HL-60/S4 (cell line): ENCODE data around the gene NDUFA13.

Experiments used
- in situ Hi-C: fragments of 300-500 bp; cut with MboI; formaldehyde crosslinking; loops from 2 replicates; pipeline ENCODE4 v1.14.3; 2022; ENCODE audit warnings: low sequenced_read_pairs

The NDUFA13 gene

DNA sequence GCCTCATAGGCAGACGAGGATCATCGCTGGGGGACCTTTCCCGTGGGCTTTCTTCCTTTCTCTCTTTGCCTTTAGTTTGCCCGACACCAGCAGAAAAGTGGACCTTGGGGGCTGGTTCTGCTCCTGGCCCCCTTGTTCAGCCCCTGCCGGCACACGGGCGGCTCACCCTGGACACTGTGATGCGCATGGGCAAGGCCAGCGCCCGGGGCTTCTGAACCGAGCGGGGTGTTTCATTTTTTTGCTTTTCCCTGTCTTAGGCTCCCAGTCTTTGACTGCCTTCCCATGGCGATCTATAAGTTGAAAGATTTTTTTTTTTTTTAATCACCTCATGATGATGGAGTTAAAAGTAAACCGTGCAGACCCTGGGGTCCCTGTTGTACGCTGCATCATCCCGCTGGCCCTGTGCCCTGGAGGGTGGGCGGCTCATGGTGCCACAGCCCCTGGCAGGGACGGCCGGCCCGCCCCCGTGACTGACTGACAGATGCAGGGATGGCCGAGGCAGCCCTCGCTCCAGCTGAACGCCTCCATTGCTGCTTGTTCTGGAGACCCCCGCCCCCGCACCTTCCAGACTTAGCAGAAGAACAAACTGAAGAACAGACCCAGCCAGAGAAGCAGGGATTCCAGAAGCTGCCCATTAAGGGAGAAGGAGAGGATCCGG is 10.2 kb upstream of the NDUFA13 start:
- in situ Hi-C loops = no loop called here

DNA sequence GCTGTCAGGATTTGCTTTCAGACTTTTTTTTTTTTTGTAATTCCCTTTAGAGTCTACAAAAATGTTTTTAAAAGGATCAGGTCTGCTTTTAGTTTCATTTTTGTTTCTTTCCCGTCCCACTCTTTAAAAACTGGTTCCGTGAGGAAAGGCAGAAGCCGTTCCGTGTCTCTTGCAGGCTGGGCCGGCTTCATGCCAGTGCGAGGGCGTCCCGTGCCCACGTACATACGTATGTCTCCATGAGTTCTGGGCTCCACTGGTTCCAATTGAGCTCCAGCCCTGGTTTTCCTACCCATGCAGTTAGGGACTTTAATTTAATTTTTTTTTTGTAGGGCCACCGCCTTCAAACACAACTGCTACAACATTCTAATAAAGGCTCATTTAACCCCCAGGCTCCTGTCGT is 9.4 kb upstream of the NDUFA13 start:
- in situ Hi-C loops = no loop called here

DNA sequence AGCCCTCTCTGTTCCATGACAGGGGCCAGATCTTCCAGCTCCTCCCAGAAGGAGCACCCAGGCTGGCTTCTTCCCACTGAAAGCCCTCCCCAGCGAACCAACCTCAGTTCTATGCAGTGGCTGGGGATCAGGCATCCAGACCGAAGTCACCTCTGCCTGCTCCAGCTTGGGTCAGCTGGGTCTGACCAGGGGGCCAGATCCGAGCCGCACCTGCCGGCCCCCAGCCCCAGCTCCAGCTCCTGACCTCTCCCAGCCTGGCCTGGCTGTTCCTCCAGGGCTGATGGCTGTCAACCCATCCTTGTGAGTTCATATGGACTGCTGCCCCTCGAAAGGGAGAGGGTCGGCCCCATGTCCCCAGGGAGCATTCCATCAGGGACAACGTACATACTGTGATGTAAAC is 8.7 kb upstream of the NDUFA13 start:
- in situ Hi-C loops = no loop called here

DNA sequence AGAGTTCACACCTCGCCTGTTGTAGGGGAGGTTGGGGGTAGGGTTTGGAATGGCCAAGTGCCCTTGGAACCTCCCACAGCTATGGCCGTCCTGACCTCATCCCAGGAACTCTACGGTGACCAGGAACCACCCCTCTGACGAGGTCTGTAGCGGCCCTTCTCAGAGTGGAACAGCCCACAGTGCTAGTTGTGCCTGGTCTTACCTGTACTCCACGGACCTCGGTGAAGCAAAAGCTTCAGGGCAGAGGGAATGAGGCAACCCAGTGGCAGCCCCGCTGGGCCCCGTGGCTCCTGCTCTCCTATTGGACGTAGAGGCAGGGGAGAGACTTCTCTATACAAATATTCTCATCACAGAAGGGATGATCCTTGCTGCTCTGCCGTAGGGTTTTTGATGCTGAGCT is 7.8 kb upstream of the NDUFA13 start:
- in situ Hi-C loops = no loop called here

DNA sequence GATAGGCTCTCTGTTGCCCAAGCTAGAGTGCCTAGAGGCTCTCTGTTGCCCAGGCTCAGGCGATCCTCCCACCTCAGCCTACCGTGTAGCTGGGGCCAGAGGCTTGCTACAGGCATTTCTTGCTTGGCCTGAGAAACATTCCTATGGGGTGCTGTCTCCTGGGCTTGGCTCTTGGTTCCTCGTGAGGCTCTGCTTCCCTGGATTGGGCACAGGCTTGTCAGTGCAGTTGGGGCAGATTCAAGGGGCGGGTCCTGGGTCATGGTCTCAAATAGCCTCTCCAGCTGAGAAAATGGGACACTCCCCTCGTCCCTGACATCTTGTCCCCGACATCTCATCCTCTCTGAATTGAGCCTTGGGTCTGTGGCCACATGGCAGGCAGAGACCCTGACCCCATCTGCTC is 5.6 kb upstream of the NDUFA13 start:
- in situ Hi-C loops = no loop called here

DNA sequence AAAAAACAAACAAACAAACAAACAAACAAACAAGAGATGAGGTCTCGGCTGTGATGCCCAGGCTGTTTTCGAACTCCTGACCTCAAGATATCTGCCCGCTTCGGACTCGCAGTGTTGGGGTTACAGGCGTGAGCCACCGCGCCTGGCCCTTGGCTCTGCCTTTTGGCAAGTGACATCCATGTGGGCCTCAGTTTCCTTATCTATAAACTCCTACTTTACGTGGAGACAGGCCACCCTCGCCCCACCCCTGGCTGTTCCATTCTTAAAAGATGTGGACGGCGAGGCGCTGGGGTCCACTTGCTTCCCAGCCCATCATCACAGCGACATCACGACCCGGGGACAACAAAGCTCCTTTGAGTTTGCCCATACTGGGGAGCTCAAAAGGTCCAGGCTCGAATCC is 2.3 kb upstream of the NDUFA13 start:
- in situ Hi-C loops = no loop called here

DNA sequence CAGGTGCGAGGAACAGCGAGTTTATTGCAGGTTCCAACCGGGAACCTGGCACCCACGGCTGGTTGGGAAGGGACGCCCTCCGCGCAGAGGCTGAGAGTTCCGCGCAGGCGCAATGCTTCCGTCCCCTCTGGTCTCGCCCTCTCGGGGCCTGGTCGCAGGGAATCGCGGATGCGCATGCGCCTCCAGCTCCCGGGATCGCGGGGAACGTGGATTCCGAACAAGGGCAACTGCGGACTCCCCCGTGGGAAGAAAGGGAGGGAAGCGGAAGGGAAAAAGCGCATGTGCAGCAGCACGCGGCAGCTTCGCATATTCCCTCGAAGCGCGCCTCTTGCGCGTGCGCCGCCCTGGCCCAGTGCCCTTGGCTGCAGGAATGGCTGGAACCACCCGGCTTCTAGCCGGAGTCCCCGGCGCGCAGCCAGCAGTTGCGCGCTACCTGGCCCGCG is 1.8 kb upstream of the NDUFA13 start:
- in situ Hi-C loops = no loop called here

DNA sequence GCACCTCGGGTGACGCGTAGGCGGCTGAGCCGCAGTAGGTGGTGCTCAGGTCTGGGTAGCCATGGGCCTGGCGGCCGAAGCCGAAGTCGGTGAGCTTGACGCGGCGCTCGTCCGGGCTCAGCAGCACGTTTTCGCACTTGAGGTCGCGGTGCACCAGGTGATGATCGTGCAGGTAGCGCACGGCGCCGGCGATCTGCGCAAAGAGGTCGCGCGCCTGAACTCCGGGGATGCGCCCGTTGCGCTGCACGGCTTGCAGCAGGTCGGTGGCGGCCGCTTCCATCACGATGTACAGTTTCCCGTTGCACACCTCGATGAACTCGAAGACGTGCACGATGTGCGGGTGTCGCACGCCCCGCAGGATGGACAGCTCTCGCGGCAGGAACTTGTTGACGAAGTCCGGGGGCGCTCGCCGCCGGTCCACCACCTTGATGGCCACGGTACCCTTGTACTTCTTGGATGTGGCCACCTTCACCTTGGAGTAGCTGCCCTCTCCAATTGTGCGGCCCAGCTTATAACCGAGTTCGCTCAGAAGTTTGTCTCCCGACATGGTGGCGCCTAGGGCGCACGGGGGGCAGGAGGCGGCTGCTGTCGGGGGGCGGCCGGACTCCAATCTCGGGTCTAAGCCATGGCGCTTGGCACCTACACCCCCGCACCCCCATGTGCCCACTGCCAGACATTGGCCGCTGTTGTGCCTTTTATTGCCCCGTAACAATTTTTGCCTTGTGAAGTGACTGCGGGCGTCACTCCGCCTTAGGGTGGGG is 964 bp upstream of the NDUFA13 start, which contains the start of gene TSSK6:
Gene TSSK6, minus strand, starts transcription at position 668 of the 761 bp plus-strand sequence. Its CDS starts 121 bp downstream, at position 547.
- in situ Hi-C loops = no loop called here

DNA sequence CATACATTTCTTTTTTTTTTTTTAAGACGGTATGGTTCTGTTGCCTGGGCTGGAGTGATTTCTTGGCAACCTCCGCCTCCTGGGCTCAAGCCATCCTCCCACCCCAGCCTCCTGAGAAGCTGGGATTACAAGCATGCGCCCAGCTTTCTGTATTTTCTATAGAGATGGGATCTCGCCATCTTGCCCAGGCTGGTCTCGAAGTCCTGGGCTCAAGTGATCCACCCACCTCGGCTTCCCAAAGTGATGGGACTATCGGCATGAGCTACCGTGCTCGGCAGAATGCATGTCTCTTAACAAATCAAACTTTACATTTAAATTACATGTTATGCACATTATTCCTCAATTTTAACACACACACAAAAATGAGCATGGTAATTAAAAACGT is 1.2 kb downstream of the NDUFA13 start:
- in situ Hi-C loops = no loop called here

DNA sequence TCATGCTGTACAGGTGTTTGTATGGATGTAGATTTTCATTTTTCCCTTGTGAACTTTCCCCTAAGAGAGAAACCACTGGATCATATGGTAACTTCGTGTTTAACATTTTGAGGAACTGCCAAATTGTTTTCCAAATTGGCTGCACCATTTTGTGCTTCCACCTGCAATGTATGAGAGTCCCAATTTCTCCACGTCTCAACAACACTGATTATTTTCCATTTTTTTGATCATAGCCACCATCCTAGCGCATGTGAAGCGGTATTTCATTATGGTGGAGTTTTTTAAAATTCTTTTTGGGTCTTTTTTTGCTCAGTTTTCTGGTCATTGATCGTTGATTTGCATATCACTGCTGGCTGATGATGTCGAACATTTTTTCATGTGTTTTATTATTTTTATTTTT is 5.0 kb downstream of the NDUFA13 start:
- in situ Hi-C loops = loop anchor here (10.0 kb wide), 1 partner anchor 124 kb away; the partner anchor contains the start of gene GMIP

DNA sequence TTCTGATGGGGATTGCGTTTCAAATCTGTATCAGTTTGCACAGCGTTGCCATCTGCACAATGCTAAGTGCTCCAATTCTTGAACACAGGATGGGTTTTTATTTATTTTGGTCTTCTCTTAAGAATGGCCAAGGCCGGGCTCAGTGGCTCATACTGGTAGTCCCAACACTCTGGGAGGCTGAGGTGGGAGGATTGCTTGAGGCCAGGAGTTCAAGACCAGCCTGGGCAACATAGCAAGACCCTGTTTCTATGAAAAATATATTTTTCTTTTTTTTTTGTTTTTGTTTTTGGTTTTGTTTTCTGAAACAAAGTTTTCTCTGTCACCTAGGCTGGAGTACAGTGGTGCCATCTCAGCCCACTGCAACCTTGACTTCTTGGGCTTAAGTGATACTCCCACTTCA is 7.2 kb downstream of the NDUFA13 start:
- in situ Hi-C loops = loop anchor here (10.0 kb wide), 1 partner anchor 122 kb away; the partner anchor contains the start of gene GMIP

DNA sequence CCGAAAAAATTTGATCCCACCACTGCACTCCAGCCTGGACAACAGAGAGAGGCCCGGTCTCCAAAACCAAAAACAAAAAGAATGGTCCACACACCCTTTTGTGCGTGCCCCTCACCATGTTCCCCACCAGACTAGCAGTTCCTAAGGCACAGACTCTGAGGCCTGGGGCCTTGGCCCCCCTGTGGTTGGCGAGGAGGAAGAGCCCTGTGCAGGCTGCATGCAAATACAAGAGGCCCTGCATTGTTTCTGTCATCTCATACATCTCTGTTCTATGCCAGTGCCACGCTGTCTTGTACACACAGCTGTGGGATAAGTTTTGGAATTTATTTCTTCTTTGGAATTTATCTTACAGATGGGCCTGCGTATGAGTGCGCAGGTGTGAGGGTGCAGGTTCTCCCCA is 8.0 kb downstream of the NDUFA13 start:
- in situ Hi-C loops = loop anchor here (10.0 kb wide), 1 partner anchor 121 kb away; the partner anchor contains the start of gene GMIP

DNA sequence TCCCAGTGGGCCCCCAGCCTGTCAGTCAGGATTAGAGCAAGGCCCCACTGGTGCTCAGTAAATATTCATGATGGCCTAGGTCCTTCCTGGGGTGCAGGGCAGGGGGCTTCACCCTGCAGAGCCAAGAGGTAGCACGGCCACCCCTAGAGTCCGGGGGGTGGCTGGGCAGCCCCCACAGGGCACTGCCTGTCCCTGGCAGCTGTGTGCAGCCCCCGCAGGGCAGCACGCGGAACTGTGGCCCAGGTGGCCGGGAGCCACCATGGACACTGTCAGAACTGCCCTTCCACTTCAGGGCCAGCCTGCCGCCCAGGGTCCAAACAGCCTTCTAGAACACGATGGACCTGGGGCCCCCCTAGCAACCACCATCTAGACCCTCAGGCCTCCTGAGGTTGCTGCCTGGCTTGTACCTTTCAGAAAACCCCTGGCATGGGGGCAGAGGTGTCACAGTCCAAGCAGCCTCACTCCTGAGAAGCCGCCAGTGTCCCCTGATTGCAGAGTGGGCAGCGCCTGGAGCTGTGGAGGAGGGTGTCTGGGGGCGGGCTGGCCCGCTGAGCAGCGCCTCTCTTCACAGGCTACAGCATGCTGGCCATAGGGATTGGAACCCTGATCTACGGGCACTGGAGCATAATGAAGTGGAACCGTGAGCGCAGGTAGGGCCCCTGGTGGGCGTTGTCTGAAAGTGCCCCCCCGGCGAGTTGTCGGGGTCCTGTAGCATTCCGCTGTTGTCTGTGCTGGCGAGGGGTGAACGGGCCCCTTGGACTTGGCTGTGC is 9.8 kb downstream of the NDUFA13 start:
- in situ Hi-C loops = loop anchor here (10.0 to 25.0 kb wide), 3 partner anchors 119 to 737 kb away; partner anchors contain the start of gene GMIP

DNA sequence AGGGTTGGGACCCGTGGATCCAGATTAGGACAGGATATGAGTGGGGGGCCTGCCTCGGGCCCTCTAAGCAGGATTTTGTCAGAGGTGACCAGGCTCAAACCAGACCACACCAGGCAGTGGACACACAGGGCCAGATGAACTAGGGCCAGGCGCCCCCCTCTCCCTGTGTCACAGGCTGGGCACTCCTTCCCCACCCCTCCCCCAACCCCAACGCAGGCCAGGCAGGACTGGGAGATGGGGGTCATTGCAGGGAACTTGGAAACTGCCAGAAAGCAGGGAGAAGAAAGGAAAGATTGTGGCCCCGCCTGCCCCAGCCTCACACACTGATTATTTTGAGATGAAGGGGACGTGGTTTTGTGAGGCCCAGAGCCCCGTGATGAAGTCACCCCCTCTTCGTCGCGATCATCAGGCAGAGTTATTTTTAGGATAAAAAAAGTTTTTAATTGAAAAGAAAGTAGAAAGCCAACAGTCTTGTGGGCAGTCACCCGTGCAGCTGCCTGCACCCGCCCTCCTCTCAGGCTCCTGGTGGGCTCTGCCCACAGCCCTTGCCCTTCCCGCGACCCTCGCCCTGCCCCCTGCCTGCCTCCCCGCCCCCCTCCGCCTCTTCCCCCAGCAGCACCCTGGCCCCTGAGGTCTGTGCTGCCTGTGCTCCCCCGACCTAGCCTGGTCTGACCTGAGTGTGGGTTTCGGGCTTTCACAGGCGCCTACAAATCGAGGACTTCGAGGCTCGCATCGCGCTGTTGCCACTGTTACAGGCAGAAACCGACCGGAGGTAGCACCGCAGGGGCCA is 10.8 kb downstream of the NDUFA13 start:
- in situ Hi-C loops = loop anchor here (10.0 to 25.0 kb wide), 3 partner anchors 118 to 736 kb away; partner anchors contain the start of gene GMIP

DNA sequence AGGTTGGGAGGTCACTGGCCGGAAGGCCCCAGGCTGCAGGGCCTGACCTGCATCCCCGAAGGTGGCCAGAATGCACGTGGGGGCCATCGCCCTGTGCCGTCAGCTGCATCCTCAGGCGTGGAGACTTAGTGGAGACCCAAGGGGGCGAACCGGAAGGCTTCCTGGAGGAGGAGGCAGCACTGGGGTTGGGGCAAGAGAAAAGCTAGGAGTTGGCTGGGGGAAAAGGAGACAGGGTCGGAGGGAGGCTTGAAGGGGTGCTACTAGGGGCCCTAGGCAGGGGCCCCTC is 11.3 kb downstream of the NDUFA13 start:
- in situ Hi-C loops = loop anchor here (10.0 to 25.0 kb wide), 3 partner anchors 117 to 735 kb away; partner anchors contain the start of gene GMIP

DNA sequence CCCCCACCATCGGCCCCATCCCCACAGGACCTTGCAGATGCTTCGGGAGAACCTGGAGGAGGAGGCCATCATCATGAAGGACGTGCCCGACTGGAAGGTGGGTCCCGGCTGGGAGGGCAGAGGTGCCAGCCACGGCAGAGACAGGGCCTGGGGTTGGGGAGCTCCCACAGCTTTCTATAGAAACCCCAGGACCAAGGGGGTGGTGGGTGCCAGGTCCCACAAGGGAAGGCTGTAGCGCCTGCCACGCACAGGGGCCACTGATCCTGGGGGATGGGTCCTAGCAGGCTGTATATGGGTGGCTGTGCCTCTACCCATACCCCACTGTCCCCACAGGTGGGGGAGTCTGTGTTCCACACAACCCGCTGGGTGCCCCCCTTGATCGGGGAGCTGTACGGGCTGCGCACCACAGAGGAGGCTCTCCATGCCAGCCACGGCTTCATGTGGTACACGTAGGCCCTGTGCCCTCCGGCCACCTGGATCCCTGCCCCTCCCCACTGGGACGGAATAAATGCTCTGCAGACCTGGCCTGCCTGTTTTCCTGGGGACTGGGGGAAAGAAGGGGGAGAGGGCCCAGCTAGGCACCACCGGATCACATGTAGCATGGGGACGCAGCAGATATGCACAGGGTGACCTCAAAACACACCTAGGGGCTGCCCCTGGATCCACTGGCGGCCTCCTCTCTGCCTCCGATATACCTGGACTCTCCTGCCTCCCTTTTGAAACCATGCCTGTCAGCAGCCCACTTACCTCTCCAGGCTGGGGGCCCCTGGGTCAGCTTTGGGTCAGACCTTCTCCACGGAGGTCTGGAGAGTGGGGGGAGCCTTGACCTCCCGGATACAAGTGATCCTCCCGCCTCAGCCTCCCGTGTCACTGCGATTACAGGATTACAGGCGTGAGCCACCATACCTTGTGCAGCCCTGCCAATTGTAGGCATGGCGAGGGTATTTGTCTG is 11.9 kb downstream of the NDUFA13 start:
- in situ Hi-C loops = loop anchor here (10.0 to 25.0 kb wide), 3 partner anchors 117 to 734 kb away; partner anchors contain the start of gene GMIP

DNA sequence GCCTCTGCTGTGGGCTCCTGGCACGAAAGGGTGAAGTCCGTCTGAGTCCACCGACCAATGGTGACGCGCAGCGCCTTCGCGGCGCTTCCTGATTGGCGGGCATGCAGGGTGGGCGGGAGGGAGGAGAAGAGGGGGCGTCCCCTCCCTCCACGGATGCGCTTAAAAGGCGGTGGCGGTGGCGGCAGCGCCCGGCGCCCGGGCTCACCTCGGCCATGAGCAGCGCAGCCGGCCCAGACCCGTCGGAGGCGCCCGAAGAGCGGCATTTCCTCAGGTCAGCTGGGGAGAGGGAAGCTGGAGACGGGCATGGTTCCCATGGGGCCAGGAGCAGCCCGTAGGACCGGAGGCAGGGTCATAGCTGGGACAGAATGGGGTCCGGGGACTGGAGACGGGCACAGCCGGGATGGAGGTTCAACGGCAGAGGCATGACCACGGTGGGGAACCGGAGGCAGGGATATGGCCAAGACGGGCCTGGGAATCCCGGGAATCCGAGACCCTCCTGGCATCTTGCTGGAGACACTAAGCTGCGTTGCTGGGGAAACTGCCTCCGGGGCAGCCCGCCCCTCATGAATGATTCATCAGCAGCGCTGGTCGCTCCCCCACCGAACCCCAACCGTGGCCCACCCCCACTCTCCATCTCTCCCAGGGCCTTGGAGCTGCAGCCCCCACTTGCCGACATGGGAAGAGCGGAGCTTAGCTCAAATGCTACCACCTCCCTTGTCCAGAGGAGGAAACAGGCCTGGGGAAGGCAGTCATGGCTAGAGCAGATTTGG is 12.9 kb downstream of the NDUFA13 start, which contains the start of gene YJEFN3:
Gene YJEFN3, plus strand, starts transcription at position 191 of the 770 bp plus-strand sequence. Its CDS starts 22 bp downstream, at position 213.
- in situ Hi-C loops = loop anchor here (10.0 to 25.0 kb wide), 3 partner anchors 116 to 733 kb away; partner anchors contain the start of gene GMIP

DNA sequence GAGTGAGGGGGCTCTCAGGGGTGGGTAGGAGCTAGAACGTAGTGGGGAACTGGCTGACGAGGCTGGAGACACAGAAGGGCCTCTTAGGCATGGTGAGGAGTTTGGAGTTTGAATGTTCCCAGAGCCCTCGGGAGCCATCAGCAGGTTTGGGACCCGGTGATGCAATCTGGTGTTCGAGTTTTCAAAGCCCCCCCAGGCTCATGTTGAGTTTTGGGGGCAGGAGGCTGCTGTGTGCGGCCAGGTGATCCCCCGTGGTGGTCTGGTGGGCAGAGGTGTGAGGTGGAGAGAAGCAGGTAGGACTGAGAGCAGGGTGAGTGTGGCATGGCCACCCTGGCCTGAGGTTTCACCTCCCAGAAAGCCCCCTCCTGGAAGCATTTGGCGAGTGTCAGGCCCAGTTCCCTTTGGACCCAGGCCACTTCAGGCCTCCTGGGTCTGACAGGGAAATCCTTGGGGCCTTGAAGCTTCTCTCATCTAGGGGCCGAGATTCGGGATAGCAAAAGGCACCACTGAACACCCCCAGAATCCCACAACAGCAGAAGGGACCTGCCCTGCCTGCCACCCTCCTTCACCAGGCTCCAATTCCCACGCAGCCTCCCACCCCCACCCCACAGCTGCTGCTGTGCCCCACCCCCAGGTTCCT is 13.9 kb downstream of the NDUFA13 start:
- in situ Hi-C loops = loop anchor here (10.0 to 25.0 kb wide), 3 partner anchors 115 to 732 kb away; partner anchors contain the start of gene GMIP
